GM12878 (cell line): ENCODE measurements around the gene PAFAH2. TPM values are rescaled to one million over a fixed set of nuclear protein-coding genes. Genes with fewer than 3 reads are reported as not detected.

Experiments used
- ATAC-seq: fragments of 200-7000 bp; cut with Tn5 transposase; 3 replicates; pipeline ENCODE4 v1.9.1; 2020; ENCODE audit warnings: mild to moderate bottlenecking, moderate library complexity
- BruUV-seq: library from RNA; stranded (reverse); fragments of 400-500 nt; replicated peaks from 2 replicates; lab custom pipeline; 2021; lab: Mats Ljungman, UMichigan
- CTCF ChIA-PET: fragments of 300-600 bp; sonication (Branson Sonifier 250); formaldehyde crosslinking; extraction: SDS; loops from one replicate; lab custom pipeline; 2021; ENCODE audit warnings: inconsistent platforms; lab: Yijun Ruan, JAX
- POLR2A ChIA-PET: fragments of 350-600 bp; formaldehyde crosslinking; extraction: SDS; loops from one replicate; lab custom pipeline; 2021; ENCODE audit warnings: inconsistent platforms; lab: Charles Lee
- RAD21 ChIA-PET: fragments of 300-600 bp; sonication (Branson Sonifier 250); formaldehyde crosslinking; loops from one replicate; lab custom pipeline; 2023; ENCODE audit warnings: antibody characterized with exemption; ENCODE audit not compliant: unreplicated experiment; lab: Charles Lee
- SMC1A ChIA-PET: fragments of 300-600 bp; sonication (Branson Sonifier 250); formaldehyde crosslinking; loops from one replicate; lab custom pipeline; 2023; ENCODE audit not compliant: unreplicated experiment, uncharacterized antibody; lab: Charles Lee
- DNase-seq: peaks from one replicate; pipeline ENCODE4 v3.0.0-alpha.2; 2011; ENCODE audit warnings: low read depth, low spot score
- FAIRE-seq: peaks from 3 replicates; lab custom pipeline; 2011; peaks lifted over from hg19 to GRCh38; lab: Jason Lieb, UNC
- H2AFZ ChIP-seq: 2 replicates; pipeline ENCODE4 v1.6.0; 2011; ENCODE audit warnings: low read depth, low read length, control low read depth; ENCODE audit not compliant: control insufficient read depth
- H3K27ac ChIP-seq: 2 replicates; pipeline ENCODE4 v1.5.1; 2011; ENCODE audit warnings: control low read depth; ENCODE audit not compliant: control insufficient read depth, insufficient read depth
- H3K27me3 ChIP-seq, 2 experiments: replicated peaks in 1 of 2; 2 replicates each; pipeline versions ENCODE4 v1.6.0 to v1.6.1; 2011; ENCODE audit warnings: low read length in 1 of 2; ENCODE audit not compliant: control insufficient read depth in 2 of 2, insufficient read depth in 2 of 2
- H3K36me3 ChIP-seq, 2 experiments: 2 replicates each; pipeline ENCODE4 v1.5.1; 2011; ENCODE audit warnings: low read length in 1 of 2; ENCODE audit not compliant: control insufficient read depth in 2 of 2, insufficient read depth in 2 of 2
- H3K4me1 ChIP-seq: 2 replicates; pipeline ENCODE4 v1.6.1; 2011; ENCODE audit warnings: mild to moderate bottlenecking, low read length, moderate library complexity, mixed read lengths; ENCODE audit not compliant: control insufficient read depth, insufficient read depth
- H3K4me2 ChIP-seq: 2 replicates; pipeline ENCODE4 v1.6.0; 2011; ENCODE audit warnings: control low read depth; ENCODE audit not compliant: control insufficient read depth, insufficient read depth
- H3K4me3 ChIP-seq: fragments of 200-600 bp; sonication (generic); 2 replicates; pipeline ENCODE4 v1.5.1; 2016
- H3K79me2 ChIP-seq: 2 replicates; pipeline ENCODE4 v1.6.0; 2011; ENCODE audit warnings: low read length; ENCODE audit not compliant: control insufficient read depth, insufficient read depth
- H3K9ac ChIP-seq: 2 replicates; pipeline ENCODE4 v1.8.0; 2011; ENCODE audit warnings: low read length, control low read depth, mixed read lengths; ENCODE audit not compliant: control insufficient read depth, insufficient read depth
- H3K9me3 ChIP-seq: replicated peaks from 3 replicates; pipeline ENCODE4 v1.5.1; 2011; ENCODE audit warnings: mild to moderate bottlenecking, low read length; ENCODE audit not compliant: control insufficient read depth, insufficient read depth
- H4K20me1 ChIP-seq: 2 replicates; pipeline ENCODE4 v1.6.0; 2011; ENCODE audit not compliant: control insufficient read depth, insufficient read depth
- BCL11A ChIP-seq: IDR thresholded peaks from 2 replicates; pipeline ENCODE4 v1.6.1; 2011; ENCODE audit warnings: low read depth, low read length
- CREB1 ChIP-seq: IDR thresholded peaks from 2 replicates; pipeline ENCODE4 v1.6.1; 2012; ENCODE audit warnings: low read depth, mild to moderate bottlenecking, inconsistent platforms
- IRF5 ChIP-seq: fragments of 450-650 bp; IDR thresholded peaks from 2 replicates; pipeline ENCODE4 v1.6.1; 2017; ENCODE audit warnings: borderline replicate concordance
- JUND ChIP-seq: IDR thresholded peaks from 2 replicates; pipeline ENCODE4 v1.6.1; 2012; ENCODE audit warnings: low read depth, mild to moderate bottlenecking, low read length, improper control_type of control experiment, moderate library complexity
- MEF2B ChIP-seq: fragments of 450-650 bp; IDR thresholded peaks from 2 replicates; pipeline ENCODE4 v1.6.1; 2018; ENCODE audit warnings: mild to moderate bottlenecking, moderate library complexity; ENCODE audit not compliant: partially characterized antibody, poor library complexity, severe bottlenecking
- PBX3 ChIP-seq: IDR thresholded peaks from 2 replicates; pipeline ENCODE4 v1.6.1; 2011; ENCODE audit warnings: mild to moderate bottlenecking, low read depth, low read length, moderate library complexity; ENCODE audit not compliant: insufficient replicate concordance
- RFX5 ChIP-seq: IDR thresholded peaks from 2 replicates; pipeline ENCODE4 v1.6.1; 2011; ENCODE audit warnings: low read depth, low read length, improper control_type of control experiment
- SMARCA5 ChIP-seq: fragments of 450-650 bp; IDR thresholded peaks from 2 replicates; pipeline ENCODE4 v1.6.1; 2017; ENCODE audit warnings: mild to moderate bottlenecking
- SREBF2 ChIP-seq: IDR thresholded peaks from 2 replicates; pipeline ENCODE4 v1.6.1; 2012; ENCODE audit warnings: mild to moderate bottlenecking, low read length
- SRF ChIP-seq, 2 experiments: IDR thresholded peaks; 2 replicates each; pipeline ENCODE4 v1.6.1; 2011; ENCODE audit warnings: low read depth in 2 of 2, low read length in 2 of 2, mild to moderate bottlenecking in 1 of 2, moderate library complexity in 1 of 2
- STAT1 ChIP-seq: fragments of 450-650 bp; conservative IDR thresholded peaks from 2 replicates; pipeline ENCODE4 v1.6.1; 2014; ENCODE audit warnings: antibody characterized with exemption, mild to moderate bottlenecking
- TCF12 ChIP-seq: IDR thresholded peaks from 2 replicates; pipeline ENCODE4 v1.6.1; 2011; ENCODE audit warnings: low read depth, mild to moderate bottlenecking, low read length
- ZBTB11 ChIP-seq: fragments of 450-650 bp; formaldehyde crosslinking; IDR thresholded peaks from 2 replicates; pipeline ENCODE4 v1.5.0; 2022; ENCODE audit warnings: mild to moderate bottlenecking, missing genetic modification characterization
- ZNF687 ChIP-seq: fragments of 450-650 bp; IDR thresholded peaks from 2 replicates; pipeline ENCODE4 v1.6.1; 2017; ENCODE audit warnings: mild to moderate bottlenecking, moderate library complexity
- WGBS: methylation state at CpG from one replicate; pipeline ENCODE4 v1.1.6; 2016; ENCODE audit warnings: low lambda C conversion rate; ENCODE audit not compliant: insufficient replicate concordance, insufficient coverage; ENCODE audit errors: missing lambda C conversion rate; 5-methylcytosine and 5-hydroxymethylcytosine counted together
- in situ Hi-C: fragments of 300-500 bp; cut with MboI; formaldehyde crosslinking; loops from 9 replicates; pipeline ENCODE4 v1.14.3; 2018; ENCODE audit warnings: mixed read lengths
- intact Hi-C: fragments of 100-400 bp; cut with micrococcal nuclease; formaldehyde crosslinking; loops from one replicate; pipeline ENCODE4 v1.14.2; 2022; ENCODE audit not compliant: unreplicated experiment
- polyA plus RNA-seq, 11 experiments: library from polyadenylated mRNA; depleted of rRNA in 4 of 11; unstranded in 6 of 11; stranded (reverse) in 5 of 11; fragments of >200 nt; fragmentation: Nextera tagmentation in 4 of 11; fragmentation: Illumina TruSeq in 1 of 11; extraction: Ambion mirVana in 4 of 11; extraction: Trizol in 1 of 11; gene quantifications; 1 replicate in 1 of 11; 2 replicates in 10 of 11; pipeline versions ENCODE4 v1.2.1 to v1.2.3, GENCODE V29; 2011 to 2016; ENCODE audit warnings: inconsistent platforms in 2 of 11, missing spikeins in 2 of 11, low read depth in 1 of 11
- total RNA-seq, 4 experiments: library from RNA; depleted of rRNA in 3 of 4; stranded (reverse); fragments of >200 nt in 3 of 4; fragmentation: Illumina TruSeq in 1 of 4; extraction: Trizol in 1 of 4; gene quantifications; 2 replicates each; pipeline versions ENCODE4 v1.2.1 to v1.2.3, GENCODE V29; 2013 to 2021

PAFAH2 gene
- total and polyA plus RNA-seq, 10 of the 15 experiments (the other 5 are each of a cell fraction or from before 2014, with no cell fraction given): 3.0 to 9.5 (median 6.5) TPM

- no peaks in the 10 kb centered on the region for H4K20me1 ChIP-seq
- no peaks in the 10 kb centered on the region for H3K36me3 ChIP-seq
- no peak overlapping the region for H3K9ac ChIP-seq
- ChIA-PET SMC1A (interaction anchor here (11.2 kb wide), 1 partner anchor 104 kb away, joined by 319 read pairs; the partner anchor contains the start of gene STMN1), CTCF (interaction anchor here (1.4 kb wide), 1 partner anchor 108 kb away, joined by 3 read pairs; no protein-coding TSS in a partner anchor), RAD21 (no interaction called here), POLR2A (interaction anchor here (2.0 kb wide), 1 partner anchor 9 kb away, joined by 4 read pairs; no protein-coding TSS in a partner anchor)
- no TSS peak for BruUV-seq
- peaks cover 5% of the 10 kb centered on the region for H3K4me1 ChIP-seq
- in situ Hi-C loops: no loop called here
- no peak for DNase-seq
- 71% methylated on average over 4 of the region's 4 CpGs for WGBS
- no peaks in the 10 kb centered on the region; a peak in 2 of 4 replicates for H3K27me3 ChIP-seq
- FAIRE-seq: no peak
- H2AFZ ChIP-seq: no peak overlapping the region
- ATAC-seq: no peak
- H3K9me3 ChIP-seq: no peaks in the 10 kb centered on the region
- H3K4me3 ChIP-seq: no peak overlapping the region
- H3K4me2 ChIP-seq: no peak overlapping the region
- H3K79me2 ChIP-seq: no peaks in the 10 kb centered on the region
- intact Hi-C loops: loop anchor here (10.0 kb wide), 1 partner anchor 178 kb away; no protein-coding TSS in a partner anchor
- no peak overlapping the region for H3K27ac ChIP-seq
- TF ChIP-seq SMARCA5: no peak
- TF ChIP-seq STAT1: no peak
- no peak for TF ChIP-seq SRF (IDR thresholded peaks at IDR 0.05; ENCODE audit: low read depth in 2 of 2, low read length in 2 of 2)
- TF ChIP-seq ZNF687: no peak
- no peak for TF ChIP-seq IRF5
- TF ChIP-seq PBX3: no peak
- no peak for TF ChIP-seq CREB1
- TF ChIP-seq ZBTB11: no peak
- no peak for TF ChIP-seq TCF12
- no peak for TF ChIP-seq BCL11A
- no peak for TF ChIP-seq JUND
- no peak for TF ChIP-seq RFX5
- no peak for TF ChIP-seq SREBF2
- no peak for TF ChIP-seq MEF2B
These were observed 5.4 kb upstream of the PAFAH2 start for GRCh38 chr1:26003262-26003661.
